ENCODE measurements around the gene RCBTB2. TPM values are rescaled to one million over a fixed set of nuclear protein-coding genes. Genes with fewer than 3 reads are reported as not detected.

RCBTB2 gene
- polyA plus RNA-seq, 3 donors, result 55.5 to 100 (median 64.4) TPM

DNA sequence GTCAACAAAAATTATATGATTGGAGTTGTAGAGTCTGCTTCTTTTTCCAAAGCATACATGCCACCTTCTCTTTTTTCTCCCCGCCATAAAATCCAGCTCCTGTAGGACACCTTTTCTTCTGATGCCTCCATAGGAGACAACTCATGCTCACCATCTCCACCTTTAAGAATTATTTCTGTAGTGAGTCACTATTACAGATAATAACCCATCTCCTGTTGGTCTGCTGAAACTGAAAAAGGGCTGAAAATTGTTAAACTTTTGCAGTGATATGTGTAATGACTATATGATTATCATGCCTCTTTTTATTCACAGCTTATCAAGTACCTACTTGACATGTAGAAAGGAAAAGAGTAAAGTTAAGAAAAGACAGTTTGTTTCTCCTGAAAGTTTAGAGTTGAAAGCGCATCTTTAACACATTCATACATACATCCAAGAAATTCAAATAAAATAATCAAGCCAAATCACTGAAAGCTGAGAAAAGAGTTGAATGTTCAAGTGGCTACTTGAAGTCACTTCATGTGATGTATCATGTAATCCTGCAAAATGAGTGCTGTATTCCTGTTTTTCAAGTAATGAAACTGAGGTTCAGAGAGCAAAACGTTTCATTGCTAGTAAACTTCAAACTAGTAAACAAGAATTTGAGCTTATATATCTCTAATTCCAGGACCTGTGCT lies 84.5 kb downstream of the RCBTB2 start:
- Histone ChIP-seq H3K9ac (ENCODE audit: insufficient read depth, low read length, poor library complexity, severe bottlenecking) (no peak overlapping the region), H3K4me1 (ENCODE audit: control insufficient read depth in 1 of 2, insufficient read depth in 2 of 2, low read length in 2 of 2) (peaks cover 26 to 41% of the 10 kb centered on the region in 2 donors), H4K20me1 (ENCODE audit: insufficient read depth, low read length) (no peaks in the 10 kb centered on the region), H3K79me2 (ENCODE audit: insufficient read depth, low read length) (peaks cover 43% of the 10 kb centered on the region), H3K4me2 (replicated peaks; ENCODE audit: extremely low read depth, low read length, poor library complexity, severe bottlenecking) (peak overlapping the region; percentile 73), H2AFZ (ENCODE audit: insufficient read depth, low read depth, low read length, poor library complexity, severe bottlenecking) (no peak overlapping the region), H3K36me3 (replicated peaks in 1 of 2; ENCODE audit: control insufficient read depth in 1 of 2, insufficient read depth in 2 of 2, low read length in 2 of 2) (peaks cover 7 to 29% of the 10 kb centered on the region in 2 donors), H3K27me3 (ENCODE audit: control insufficient read depth in 2 of 2, insufficient read depth in 2 of 2, low read length in 2 of 2) (no peaks in the 10 kb centered on the region), H3K27ac (ENCODE audit: low read depth in 1 of 2, low read length in 2 of 2) (peak overlapping the region in 1 of 2 donors; percentile 84), H3K9me3 (replicated peaks in 1 of 2; ENCODE audit: control insufficient read depth in 1 of 2, insufficient read depth in 1 of 2, low read length in 2 of 2) (peaks cover 0 to 13% of the 10 kb centered on the region in 2 donors), H3K4me3 (replicated peaks in 1 of 3; ENCODE audit: low read depth in 2 of 3, low read length in 3 of 3) (peak overlapping the region in 2 of 3 experiments; percentile 47 to 70)
- H3K27ac Mint-ChIP-seq, result peak overlapping the region; percentile 80 to 92 (median 87)
- H3K4me3 Mint-ChIP-seq, result peak overlapping the region in 1 of 2 donors; percentile 86
- peaks cover 13 to 18% (median 16%) of the 10 kb centered on the region in 7 donors for H3K9me3 Mint-ChIP-seq
- peaks cover 24% of the 10 kb centered on the region for H3K4me1 Mint-ChIP-seq
- no CpG with 5 or more reads among the region's 3 CpGs for WGBS (ENCODE audit: insufficient coverage)
- intact Hi-C loops (cut with micrococcal nuclease), result loop anchor here in 1 of 2 donors (5.0 to 10.0 kb wide), 2 partner anchors 36 to 56 kb away; partner anchors contain the start of gene LPAR6
- TF ChIP-seq, protein P1, sequence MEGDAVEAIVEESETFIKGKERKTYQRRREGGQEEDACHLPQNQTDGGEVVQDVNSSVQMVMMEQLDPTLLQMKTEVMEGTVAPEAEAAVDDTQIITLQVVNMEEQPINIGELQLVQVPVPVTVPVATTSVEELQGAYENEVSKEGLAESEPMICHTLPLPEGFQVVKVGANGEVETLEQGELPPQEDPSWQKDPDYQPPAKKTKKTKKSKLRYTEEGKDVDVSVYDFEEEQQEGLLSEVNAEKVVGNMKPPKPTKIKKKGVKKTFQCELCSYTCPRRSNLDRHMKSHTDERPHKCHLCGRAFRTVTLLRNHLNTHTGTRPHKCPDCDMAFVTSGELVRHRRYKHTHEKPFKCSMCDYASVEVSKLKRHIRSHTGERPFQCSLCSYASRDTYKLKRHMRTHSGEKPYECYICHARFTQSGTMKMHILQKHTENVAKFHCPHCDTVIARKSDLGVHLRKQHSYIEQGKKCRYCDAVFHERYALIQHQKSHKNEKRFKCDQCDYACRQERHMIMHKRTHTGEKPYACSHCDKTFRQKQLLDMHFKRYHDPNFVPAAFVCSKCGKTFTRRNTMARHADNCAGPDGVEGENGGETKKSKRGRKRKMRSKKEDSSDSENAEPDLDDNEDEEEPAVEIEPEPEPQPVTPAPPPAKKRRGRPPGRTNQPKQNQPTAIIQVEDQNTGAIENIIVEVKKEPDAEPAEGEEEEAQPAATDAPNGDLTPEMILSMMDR (IDR thresholded peaks at IDR 0.05), result no peak
- DNase-seq, result peak in 2 of 3 donors; percentile 11 to 12
- no peaks in the 10 kb centered on the region for H3K27me3 Mint-ChIP-seq (ENCODE audit: low read depth in 3 of 3)
- peaks cover 34 to 35% of the 10 kb centered on the region in 2 donors for H3K36me3 Mint-ChIP-seq

DNA sequence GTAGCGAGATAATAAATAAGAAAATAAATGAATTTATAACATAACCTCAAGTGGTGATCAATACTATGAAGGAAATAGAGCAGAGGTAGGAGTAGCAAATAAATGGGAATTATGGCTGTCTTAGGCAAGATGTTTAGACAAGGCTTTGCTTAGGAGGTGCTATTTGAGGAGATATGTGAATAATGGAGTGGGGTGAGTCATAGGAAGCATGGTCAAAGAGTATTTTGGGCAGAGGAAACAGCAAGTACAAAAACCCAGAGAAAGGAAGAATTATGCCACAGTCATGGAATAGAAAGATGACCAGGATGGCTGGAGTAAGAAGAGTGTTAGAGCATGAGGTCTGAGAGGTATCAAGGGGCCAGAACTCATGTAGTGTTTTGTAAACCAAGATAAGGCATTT lies 86.4 kb downstream of the RCBTB2 start:
- no peak overlapping the region for H3K9ac ChIP-seq (ENCODE audit: insufficient read depth, low read length, poor library complexity, severe bottlenecking)
- Mint-ChIP-seq H3K36me3 (peaks cover 18 to 26% of the 10 kb centered on the region in 2 donors), H3K4me1 (peaks cover 29% of the 10 kb centered on the region), H3K27me3 (ENCODE audit: low read depth in 3 of 3) (no peaks in the 10 kb centered on the region), H3K27ac (no peak overlapping the region), H3K9me3 (peaks cover 11 to 14% (median 12%) of the 10 kb centered on the region in 7 donors), H3K4me3 (no peak overlapping the region)
- intact Hi-C loops (cut with micrococcal nuclease), result loop anchor here in 1 of 2 donors (5.0 to 10.0 kb wide), 2 partner anchors 34 to 58 kb away; partner anchors contain the start of gene LPAR6
- peak overlapping the region in 1 of 2 donors; percentile 64 for H3K27ac ChIP-seq (ENCODE audit: low read depth in 1 of 2, low read length in 2 of 2)
- H3K27me3 ChIP-seq (ENCODE audit: control insufficient read depth in 2 of 2, insufficient read depth in 2 of 2, low read length in 2 of 2), result no peaks in the 10 kb centered on the region
- no CpG with 5 or more reads among the region's 1 CpG for WGBS (ENCODE audit: insufficient coverage)
- H3K4me3 ChIP-seq (replicated peaks in 1 of 3; ENCODE audit: low read depth in 2 of 3, low read length in 3 of 3), result no peak overlapping the region
- peaks cover 36% of the 10 kb centered on the region for H3K79me2 ChIP-seq (ENCODE audit: insufficient read depth, low read length)
- H2AFZ ChIP-seq (ENCODE audit: insufficient read depth, low read depth, low read length, poor library complexity, severe bottlenecking), result no peak overlapping the region
- TF ChIP-seq, protein P1 (IDR thresholded peaks at IDR 0.05), result no peak
- peak; percentile 37 to 73 (median 63) for DNase-seq
- peak overlapping the region; percentile 8 for H3K4me2 ChIP-seq (replicated peaks; ENCODE audit: extremely low read depth, low read length, poor library complexity, severe bottlenecking)
- H4K20me1 ChIP-seq (ENCODE audit: insufficient read depth, low read length), result no peaks in the 10 kb centered on the region
- H3K36me3 ChIP-seq (replicated peaks in 1 of 2; ENCODE audit: control insufficient read depth in 1 of 2, insufficient read depth in 2 of 2, low read length in 2 of 2), result peaks cover 4 to 18% of the 10 kb centered on the region in 2 donors
- H3K4me1 ChIP-seq (ENCODE audit: control insufficient read depth in 1 of 2, insufficient read depth in 2 of 2, low read length in 2 of 2), result peaks cover 26 to 41% of the 10 kb centered on the region in 2 donors
- H3K9me3 ChIP-seq (replicated peaks in 1 of 2; ENCODE audit: control insufficient read depth in 1 of 2, insufficient read depth in 1 of 2, low read length in 2 of 2), result peaks cover 0 to 10% of the 10 kb centered on the region in 2 donors
